ENCODE measurements around the gene IMPDH1. TPM values are rescaled to one million over a fixed set of nuclear protein-coding genes. Genes with fewer than 3 reads are reported as not detected.

The IMPDH1 gene
- total RNA-seq, 4 donors from 2014 or later = 11.9 to 53.3 (median 32.8) TPM

DNA sequence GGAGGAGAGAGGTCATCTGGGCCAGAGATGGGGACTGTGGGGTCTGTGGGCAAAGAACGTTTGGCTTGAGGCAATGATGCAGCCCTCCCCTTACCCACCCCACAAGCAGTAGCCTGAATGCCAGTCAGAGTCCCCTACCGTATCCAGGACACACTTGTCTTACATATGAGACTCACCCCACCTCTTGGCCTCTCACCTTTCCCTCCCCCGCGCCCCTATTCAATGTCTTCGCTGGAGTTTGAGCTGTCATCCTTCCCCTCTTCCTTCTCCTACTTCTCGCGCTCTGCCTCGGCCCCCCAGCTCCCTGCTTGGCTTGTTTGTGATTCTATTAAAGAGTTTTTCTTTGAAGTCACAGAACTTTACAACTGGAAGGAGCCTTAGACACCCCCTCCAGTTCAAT, 57.1 kb downstream of the IMPDH1 start:
- no peaks in the 10 kb centered on the region for H3K9me3 ChIP-seq
- TF ChIP-seq, protein P1, sequence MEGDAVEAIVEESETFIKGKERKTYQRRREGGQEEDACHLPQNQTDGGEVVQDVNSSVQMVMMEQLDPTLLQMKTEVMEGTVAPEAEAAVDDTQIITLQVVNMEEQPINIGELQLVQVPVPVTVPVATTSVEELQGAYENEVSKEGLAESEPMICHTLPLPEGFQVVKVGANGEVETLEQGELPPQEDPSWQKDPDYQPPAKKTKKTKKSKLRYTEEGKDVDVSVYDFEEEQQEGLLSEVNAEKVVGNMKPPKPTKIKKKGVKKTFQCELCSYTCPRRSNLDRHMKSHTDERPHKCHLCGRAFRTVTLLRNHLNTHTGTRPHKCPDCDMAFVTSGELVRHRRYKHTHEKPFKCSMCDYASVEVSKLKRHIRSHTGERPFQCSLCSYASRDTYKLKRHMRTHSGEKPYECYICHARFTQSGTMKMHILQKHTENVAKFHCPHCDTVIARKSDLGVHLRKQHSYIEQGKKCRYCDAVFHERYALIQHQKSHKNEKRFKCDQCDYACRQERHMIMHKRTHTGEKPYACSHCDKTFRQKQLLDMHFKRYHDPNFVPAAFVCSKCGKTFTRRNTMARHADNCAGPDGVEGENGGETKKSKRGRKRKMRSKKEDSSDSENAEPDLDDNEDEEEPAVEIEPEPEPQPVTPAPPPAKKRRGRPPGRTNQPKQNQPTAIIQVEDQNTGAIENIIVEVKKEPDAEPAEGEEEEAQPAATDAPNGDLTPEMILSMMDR (IDR thresholded peaks at IDR 0.05) = no peak
- no peak for TF ChIP-seq POLR2A (IDR thresholded peaks at IDR 0.05)
- no peak for DNase-seq
- no peaks in the 10 kb centered on the region for H3K36me3 ChIP-seq
- no peak overlapping the region for H3K27ac ChIP-seq
- intact Hi-C loops (cut with DNase I; ENCODE audit: low total_unique reads) = no loop called here
- H3K27me3 ChIP-seq = peaks cover 3 to 8% of the 10 kb centered on the region in 2 donors
- H3K4me3 ChIP-seq = no peak overlapping the region
- peaks cover 0 to 7% of the 10 kb centered on the region in 2 donors for H3K4me1 ChIP-seq

DNA sequence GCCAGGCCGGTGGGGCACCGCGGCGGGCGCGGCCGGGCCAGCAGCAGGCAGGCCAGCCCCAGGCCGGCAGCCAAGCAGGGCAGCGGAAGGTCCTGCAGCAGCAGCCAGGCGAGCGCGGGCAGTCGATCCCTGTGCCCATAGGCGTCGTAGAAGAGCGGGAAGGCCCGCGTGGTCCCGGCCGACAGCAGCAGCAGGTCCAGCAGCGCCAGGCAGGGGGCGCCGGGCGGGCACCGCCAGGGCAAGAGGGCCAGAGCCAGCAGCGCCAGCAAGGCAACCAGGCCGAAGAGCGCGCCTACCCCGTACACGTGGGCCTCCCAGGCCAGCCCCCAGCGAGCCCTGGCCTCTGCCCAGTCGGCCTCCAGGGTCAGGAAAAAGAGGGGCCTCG, 57.6 kb downstream of the IMPDH1 start:
- peak in 1 of 2 donors; percentile 33 for DNase-seq
- H3K4me1 ChIP-seq = peaks cover 0 to 7% of the 10 kb centered on the region in 2 donors
- no peak overlapping the region for H3K27ac ChIP-seq
- H3K4me3 ChIP-seq = no peak overlapping the region
- intact Hi-C loops (cut with DNase I; ENCODE audit: low total_unique reads) = no loop called here
- no peaks in the 10 kb centered on the region for H3K9me3 ChIP-seq
- no peak for TF ChIP-seq POLR2A (IDR thresholded peaks at IDR 0.05)
- TF ChIP-seq, protein P1 (IDR thresholded peaks at IDR 0.05) = peak in 3 of 4 experiments; percentile 45 to 49 (median 48)
- peaks cover 3 to 8% of the 10 kb centered on the region in 2 donors for H3K27me3 ChIP-seq
- H3K36me3 ChIP-seq = no peaks in the 10 kb centered on the region

DNA sequence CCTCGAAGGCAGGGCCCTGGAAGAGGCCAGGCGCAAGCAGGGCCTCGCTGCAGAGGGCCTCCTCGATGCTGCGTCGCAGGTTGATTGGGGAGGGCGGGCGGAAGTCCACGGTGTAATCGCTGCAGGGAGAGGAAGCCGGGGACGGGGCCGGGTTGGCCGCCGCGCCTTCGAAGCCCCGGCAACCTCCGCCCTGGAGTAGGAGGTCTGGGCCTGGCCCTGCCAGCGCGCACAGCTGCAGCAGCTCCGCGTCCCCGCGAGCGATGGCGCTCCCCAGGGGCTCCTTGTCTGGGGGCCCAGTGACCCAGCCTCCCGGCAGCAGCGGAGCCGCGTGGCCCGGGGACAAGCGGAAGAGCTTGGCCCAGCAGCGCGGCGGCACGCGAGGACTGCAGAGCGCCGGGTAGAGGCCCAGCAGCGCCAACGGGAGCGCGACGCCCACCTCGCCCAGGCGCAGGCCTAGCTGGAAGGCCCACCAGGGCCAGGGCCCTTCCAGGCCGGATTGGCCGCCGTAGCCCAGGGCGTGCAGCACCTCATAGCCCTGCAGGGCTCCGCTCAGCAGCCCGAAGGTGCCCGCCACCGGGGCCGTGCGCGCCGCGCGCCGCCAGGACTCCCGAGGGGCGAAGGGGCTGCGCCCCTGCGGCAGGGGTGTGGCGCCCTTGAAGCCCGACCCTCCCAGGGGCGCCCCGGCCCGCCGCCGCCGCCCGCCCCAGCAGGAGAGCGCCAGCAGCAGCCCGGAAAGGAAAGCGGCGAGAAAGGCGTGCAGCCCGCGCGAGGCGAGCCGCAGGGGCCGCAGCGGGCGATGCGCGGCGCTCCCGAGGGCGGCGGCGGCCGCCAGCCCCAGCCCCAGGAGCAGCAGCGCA, 58.3 kb downstream of the IMPDH1 start:
- Histone ChIP-seq H3K36me3 (no peaks in the 10 kb centered on the region), H3K4me1 (peaks cover 0 to 7% of the 10 kb centered on the region in 2 donors), H3K4me3 (no peak overlapping the region), H3K27ac (no peak overlapping the region), H3K9me3 (no peaks in the 10 kb centered on the region), H3K27me3 (peaks cover 3 to 8% of the 10 kb centered on the region in 2 donors)
- DNase-seq = no peak
- intact Hi-C loops (cut with DNase I; ENCODE audit: low total_unique reads) = no loop called here
- TF ChIP-seq POLR2A (IDR thresholded peaks at IDR 0.05) = no peak
- TF ChIP-seq, protein P1 (IDR thresholded peaks at IDR 0.05) = no peak

DNA sequence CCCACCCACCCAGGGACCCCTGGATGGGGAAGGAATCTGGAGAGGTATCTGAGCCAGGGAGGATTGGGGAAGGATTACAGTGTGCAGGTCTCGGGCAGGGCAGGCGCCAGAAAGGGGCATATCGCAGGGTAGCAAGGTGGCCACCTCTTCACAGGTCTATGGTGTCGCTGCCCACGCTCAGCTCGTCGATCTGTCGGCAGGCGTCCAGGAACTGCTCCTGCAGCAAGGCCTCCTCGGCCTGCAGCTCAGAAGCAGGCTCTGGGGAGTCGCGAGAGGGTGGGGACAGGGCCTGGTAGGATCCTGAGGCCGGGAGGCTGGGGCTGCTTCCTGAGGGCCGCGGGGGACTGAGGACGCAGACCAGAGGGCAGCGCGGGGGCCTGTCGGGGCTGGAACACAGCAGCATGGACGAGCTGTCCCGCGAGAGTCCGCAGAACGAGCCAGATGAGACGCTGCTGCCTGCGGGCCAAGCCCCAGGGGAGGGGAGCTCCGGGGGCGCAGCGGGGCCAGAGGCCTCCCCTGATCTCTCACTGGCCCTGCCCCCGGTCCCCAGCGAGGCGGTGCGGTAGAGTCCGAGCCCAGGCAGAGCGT, 59.0 kb downstream of the IMPDH1 start:
- no peak for DNase-seq
- TF ChIP-seq POLR2A (IDR thresholded peaks at IDR 0.05) = no peak
- TF ChIP-seq, protein P1 (IDR thresholded peaks at IDR 0.05) = no peak
- Histone ChIP-seq H3K4me1 (peaks cover 0 to 7% of the 10 kb centered on the region in 2 donors), H3K36me3 (no peaks in the 10 kb centered on the region), H3K27me3 (peaks cover 3 to 8% of the 10 kb centered on the region in 2 donors), H3K9me3 (no peaks in the 10 kb centered on the region), H3K4me3 (no peak overlapping the region), H3K27ac (no peak overlapping the region)
- intact Hi-C loops (cut with DNase I; ENCODE audit: low total_unique reads) = no loop called here

DNA sequence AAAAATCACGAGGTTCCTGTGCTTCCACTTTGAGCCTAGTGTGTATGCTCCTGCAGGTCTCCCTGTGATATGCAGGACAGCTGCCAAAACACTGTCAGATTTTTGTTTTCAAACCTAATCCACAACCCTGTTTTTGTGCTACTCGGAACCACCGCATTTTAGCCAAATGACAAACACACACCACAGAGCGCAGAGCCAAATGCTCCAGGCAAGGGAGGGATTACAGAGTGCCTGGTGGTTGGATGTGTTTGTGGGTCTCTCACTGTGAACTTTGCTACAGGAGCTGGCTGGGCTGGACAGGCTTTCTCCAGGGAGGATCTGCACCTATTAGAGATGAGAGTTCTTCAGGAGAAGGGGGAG, 60.3 kb downstream of the IMPDH1 start:
- H3K36me3 ChIP-seq = no peaks in the 10 kb centered on the region
- no peak for DNase-seq
- H3K4me3 ChIP-seq = no peak overlapping the region
- no peak overlapping the region for H3K27ac ChIP-seq
- peaks cover 3 to 8% of the 10 kb centered on the region in 2 donors for H3K27me3 ChIP-seq
- TF ChIP-seq, protein P1 (IDR thresholded peaks at IDR 0.05) = no peak
- peaks cover 0 to 7% of the 10 kb centered on the region in 2 donors for H3K4me1 ChIP-seq
- intact Hi-C loops (cut with DNase I; ENCODE audit: low total_unique reads) = no loop called here
- H3K9me3 ChIP-seq = no peaks in the 10 kb centered on the region
